Measurements from ENCODE around the gene TRAPPC6A.

Gene TRAPPC6A

DNA sequence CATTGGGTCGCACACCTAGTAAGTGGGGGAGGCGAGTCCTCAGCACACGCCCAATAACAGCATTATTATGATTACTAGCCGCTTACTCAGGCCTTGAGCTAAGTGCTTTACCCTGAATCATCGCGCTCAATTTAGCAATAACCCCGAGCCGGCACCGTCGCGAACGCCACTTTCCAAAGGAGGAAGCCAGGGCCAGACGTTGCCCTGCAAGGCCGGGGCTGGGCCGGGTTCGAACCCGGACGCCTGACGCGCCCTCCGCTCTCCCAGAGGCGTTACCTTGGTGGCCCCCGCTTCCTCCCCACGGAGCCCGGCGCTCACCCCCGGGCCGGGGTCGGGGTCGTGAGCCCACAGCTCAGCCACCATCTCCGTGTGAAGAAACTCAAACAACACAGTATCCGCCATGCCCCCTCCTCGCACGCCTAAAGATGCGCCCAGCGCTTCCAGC lies at the start of gene TRAPPC6A:
TSS of gene TRAPPC6A (minus strand) at position 421 of the 445 bp plus-strand sequence. CDS start at position 402, 19 bp downstream.
- DNase-seq (ENCODE audit: low read depth, low spot score) = no peak

DNA sequence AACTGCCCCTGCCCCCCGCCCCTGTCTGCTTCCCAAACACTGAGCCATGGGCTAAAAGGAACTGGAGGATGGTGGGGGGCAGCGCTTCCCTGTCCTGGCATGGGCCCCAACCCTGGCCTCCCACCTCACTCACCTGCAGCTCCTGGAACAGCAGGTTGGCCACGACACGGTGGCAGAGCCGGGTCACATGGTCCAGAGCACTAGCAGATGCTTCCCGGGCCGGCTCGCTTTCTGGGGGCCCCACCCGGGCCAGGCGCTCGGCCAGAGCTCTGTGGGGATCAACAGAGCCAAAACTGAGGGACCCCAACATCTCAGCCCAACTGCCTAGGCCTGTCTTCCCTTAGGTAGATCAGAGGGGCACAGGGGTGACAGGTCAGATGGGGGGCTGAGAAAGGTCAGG lies 46.6 kb upstream of the TRAPPC6A start:
- no peak for DNase-seq (ENCODE audit: low read depth, low spot score)

DNA sequence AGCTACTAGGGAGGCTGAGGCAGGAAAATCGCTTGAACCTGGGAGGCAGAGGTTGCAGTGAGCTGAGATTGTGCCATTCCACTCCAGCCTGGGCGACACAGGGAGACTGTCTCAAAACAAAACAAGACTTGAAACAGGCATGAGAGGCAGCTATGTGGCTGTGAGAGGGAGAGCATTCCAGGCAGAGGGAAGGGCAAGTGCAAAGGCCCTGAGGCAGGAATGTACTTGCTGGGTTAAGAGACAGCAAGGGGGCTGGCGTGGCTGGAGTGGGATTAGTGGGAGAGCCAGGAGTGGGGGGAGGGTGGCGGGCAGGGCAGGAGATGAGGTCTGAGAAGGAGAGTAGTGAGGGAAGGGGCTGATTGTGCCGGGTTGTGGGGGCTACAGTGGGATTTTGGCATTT lies 45.8 kb upstream of the TRAPPC6A start:
- DNase-seq (ENCODE audit: low read depth, low spot score) = no peak

DNA sequence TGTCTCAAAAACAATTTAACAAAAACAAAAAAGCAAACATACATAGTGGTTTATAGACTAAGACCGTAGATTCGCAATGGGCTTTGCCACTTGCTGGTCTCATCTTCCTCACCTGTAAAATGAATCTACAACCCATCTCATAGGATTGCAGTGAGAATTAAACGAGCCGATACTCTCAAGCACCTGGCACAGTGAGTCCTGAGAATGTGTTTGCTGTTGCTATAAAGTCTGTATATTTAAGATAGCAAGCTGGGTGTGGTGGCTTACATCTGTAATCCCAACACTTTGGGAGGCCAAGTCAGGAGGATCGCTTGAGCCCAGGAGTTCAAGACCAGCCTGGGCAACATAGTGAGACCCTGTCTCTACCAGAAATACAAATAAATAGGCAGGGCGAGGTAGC lies 44.7 kb upstream of the TRAPPC6A start:
- DNase-seq (ENCODE audit: low read depth, low spot score) = no peak

- DNase-seq (ENCODE audit: low read depth, low spot score) = no peak
Observed at GRCh38 chr19:45218911-45219743, 41.1 kb upstream of the TRAPPC6A start.

GRCh38 chr19:45218426-45218825 lies 40.4 kb upstream of the TRAPPC6A start:
- no peak for DNase-seq (ENCODE audit: low read depth, low spot score)

DNA sequence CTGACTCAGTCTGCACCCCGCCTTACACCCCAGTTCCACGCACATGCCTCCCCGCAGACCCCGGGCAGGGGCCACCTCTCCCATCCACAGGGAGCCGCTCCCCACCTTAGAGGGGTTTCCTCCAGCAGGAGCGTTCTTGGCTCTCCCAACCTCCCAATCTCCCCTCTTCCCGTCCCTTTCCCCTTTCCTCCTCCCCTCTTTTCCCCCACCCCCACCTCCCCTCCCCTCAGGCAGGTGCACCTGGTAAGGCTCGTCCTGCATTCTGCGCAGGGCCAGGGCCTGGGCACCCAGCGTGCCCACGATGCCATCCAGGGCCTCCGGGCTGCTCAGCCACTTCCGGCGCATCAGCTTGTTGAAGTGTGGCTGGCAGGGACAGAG lies 39.9 kb upstream of the TRAPPC6A start:
- DNase-seq (ENCODE audit: low read depth, low spot score) = no peak

DNA sequence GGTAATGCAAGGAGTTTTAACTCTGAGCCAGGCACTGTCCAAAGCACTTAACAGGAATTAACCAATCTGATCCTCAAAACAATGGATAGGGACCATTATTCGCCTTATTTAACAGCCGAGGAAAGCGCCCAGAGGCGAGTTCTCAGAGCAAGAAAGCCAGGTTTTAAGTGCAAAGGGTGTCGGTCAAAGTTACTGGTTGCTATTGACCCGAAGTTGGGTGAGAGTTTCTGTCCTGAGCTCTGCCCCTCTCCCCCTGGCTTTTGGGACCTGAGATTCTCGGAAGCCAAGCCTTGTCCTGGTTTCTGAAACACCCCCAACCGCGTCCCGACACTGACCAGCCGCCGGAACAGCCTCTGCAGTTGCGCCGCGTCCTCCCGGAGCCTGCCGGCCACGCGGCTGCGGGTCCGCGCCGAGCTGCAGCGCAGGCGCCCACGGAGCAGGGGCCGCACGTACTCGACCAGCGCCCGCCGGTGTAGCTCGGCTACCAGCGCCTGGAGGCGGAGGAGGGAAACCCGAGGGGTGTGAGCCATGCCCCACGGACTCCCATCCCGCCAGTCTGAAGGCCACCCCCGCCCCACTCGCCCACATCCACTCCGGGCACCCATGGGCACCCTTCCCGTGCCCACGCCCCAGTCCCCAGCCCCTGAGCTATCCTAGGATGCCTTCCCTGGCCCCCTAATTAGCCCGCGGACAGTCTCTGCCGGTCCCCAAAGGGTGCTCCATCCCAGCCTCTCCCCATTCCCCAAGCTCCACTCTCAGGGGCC lies 39.3 kb upstream of the TRAPPC6A start:
- peak; percentile 35 for DNase-seq (ENCODE audit: low read depth, low spot score)

DNA sequence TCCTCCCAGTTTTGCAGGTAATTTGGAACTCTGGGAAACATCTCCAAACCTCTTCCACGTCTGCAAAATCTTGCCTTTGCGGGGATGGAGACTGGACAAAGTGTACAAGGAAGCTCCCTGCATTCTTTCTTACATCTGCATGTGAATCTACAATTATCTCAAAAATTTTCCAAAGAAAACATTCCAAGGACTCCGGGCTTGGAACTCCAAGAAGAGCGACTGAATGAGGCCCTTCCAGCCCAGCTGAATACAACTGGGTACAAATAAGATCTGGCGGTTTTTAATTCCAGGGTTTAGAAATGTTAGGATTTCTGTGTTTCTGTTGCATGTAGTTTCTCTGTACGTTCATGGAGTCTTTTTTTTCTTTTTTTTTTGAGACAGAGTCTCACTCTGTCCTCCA lies 38.6 kb upstream of the TRAPPC6A start:
- peak; percentile 36 for DNase-seq (ENCODE audit: low read depth, low spot score)

GRCh38 chr19:45215391-45216191 lies 37.6 kb upstream of the TRAPPC6A start:
- DNase-seq (ENCODE audit: low read depth, low spot score) = peak; percentile 41

DNA sequence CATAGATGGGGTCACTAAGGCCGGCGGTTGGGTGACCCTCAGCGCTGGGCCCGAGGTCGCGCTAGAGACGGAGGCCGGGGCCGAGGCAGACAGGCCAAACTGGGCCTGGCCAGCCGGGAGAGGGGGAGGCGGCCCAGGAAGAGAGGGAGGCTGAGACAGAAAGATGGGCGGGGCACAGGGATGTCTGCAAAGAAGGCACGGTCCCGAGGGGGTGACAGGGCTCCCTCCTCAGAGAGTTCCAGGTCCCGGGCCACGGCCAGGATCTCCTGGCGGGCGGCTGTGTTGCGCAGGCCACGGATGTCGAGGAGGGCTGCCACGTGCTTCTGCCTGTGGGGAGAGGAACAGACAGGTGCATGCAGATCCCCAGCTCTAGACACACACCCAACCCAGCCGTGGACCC lies 35.0 kb upstream of the TRAPPC6A start:
- DNase-seq (ENCODE audit: low read depth, low spot score) = no peak

GRCh38 chr19:45211751-45212381 lies 33.8 kb upstream of the TRAPPC6A start:
- peak; percentile 59 for DNase-seq (ENCODE audit: low read depth, low spot score)

DNA sequence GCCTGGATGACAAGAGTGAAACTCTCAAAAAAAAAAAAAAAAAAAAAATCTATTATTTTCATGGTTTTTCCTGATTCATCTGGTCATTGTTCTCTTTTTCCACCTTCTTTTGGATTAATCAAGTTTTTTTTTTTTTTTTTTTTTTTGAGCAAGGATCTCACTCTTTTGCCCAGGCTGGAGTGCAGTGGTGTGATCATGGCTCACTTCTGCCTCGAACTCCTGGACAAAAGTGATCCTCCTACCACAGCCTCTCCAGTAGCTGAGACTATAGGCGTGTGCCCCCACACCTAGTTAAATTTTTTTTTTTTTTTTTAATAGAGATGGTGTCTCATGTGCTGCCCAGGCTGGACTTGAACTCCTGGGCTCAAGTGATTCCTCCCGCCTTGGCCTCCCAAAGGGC lies 28.3 kb upstream of the TRAPPC6A start:
- no peak for DNase-seq (ENCODE audit: low read depth, low spot score)

DNA sequence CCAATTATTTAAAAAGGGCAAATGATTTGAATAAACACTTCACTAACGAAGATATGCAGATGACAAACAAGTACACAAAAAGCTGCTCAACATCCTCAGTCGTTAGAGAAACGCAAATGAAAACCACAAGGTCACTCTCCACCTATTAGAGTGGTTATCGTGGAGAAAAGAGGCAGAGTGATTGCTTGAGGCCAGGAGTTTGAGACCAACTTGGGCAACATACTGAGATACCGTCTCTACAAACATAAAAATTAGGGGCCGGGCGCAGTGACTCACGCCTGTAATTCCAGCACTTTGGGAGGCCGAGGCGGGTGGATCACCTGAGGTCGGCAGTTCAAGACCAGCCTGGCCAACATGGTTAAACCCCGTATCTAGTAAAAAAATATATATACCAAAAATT lies 27.8 kb upstream of the TRAPPC6A start:
- no peak for DNase-seq (ENCODE audit: low read depth, low spot score)

GRCh38 chr19:45202637-45203036 lies 24.6 kb upstream of the TRAPPC6A start:
- no peak for DNase-seq (ENCODE audit: low read depth, low spot score)

- peak; percentile 41 for DNase-seq (ENCODE audit: low read depth, low spot score)
Observed at GRCh38 chr19:45200568-45200967, 22.5 kb upstream of the TRAPPC6A start.

GRCh38 chr19:45195764-45196163 lies 17.7 kb upstream of the TRAPPC6A start:
- no peak for DNase-seq (ENCODE audit: low read depth, low spot score)

- DNase-seq (ENCODE audit: low read depth, low spot score) = no peak
Observed at GRCh38 chr19:45191375-45191774, 13.3 kb upstream of the TRAPPC6A start.

DNA sequence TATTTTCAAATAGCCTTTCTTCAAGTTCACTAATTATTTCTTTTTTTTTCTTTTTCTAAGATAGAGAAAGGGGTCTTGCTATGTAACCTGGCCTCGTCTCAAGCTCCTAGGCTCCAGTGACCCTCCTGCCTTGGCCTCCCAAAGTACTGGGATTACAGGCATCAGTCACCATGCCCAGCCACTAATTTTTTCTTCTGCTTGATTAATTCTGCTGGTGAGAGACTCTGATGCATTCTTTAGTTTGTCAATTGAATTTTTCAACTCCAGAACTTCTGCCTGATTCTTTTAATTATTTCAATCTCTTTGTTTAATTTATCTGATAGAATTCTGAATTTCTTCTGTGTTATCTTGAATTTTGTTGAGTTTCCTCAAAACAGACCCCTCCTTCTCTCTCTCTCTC lies 11.9 kb upstream of the TRAPPC6A start:
- DNase-seq (ENCODE audit: low read depth, low spot score) = no peak

GRCh38 chr19:45187421-45188100 lies 9.5 kb upstream of the TRAPPC6A start:
- no peak for DNase-seq (ENCODE audit: low read depth, low spot score)

Measured in astrocyte of the hippocampus (primary cell).